Measurements from ENCODE around the gene GALNT5. TPM values are rescaled to one million over a fixed set of nuclear protein-coding genes. Genes with fewer than 3 reads are reported as not detected.

GALNT5 gene
- total and polyA plus RNA-seq, 7 donors = under 0.01 to 9.4 (median 2.4) TPM; not detected in 1

DNA sequence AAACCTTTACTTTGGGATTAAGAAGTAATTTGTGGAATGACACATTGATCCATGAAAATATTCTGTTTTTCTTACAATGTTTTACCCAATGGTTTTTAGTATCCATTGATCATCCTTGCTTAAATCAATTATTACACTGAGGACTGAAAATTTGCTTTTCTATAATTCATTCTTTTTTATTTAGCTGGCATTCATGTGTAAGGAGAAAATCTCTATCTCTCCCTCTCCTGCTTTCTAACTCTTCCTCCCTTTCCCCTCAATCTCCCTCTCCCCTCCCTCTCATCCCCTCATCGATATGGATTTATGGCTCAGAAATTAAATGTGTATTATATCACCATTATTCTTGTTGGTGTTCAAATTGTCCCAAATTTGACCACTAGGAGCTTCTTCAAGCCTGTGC lies 29.7 kb downstream of the GALNT5 start:
- H3K27me3 ChIP-seq = no peaks in the 10 kb centered on the region
- no peak overlapping the region for H3K27ac ChIP-seq
- H3K4me1 ChIP-seq = no peaks in the 10 kb centered on the region
- no peaks in the 10 kb centered on the region for H3K36me3 ChIP-seq
- whole genome bisulfite sequencing, 2 donors = 97% methylated on average over 1 of the region's 1 CpG
- no peak for DNase-seq
- H3K4me3 ChIP-seq = no peak overlapping the region
- intact Hi-C loops (cut with DNase I) = no loop called here
- no peaks in the 10 kb centered on the region for H3K9me3 ChIP-seq
- TF ChIP-seq EP300 (IDR thresholded peaks at IDR 0.05) (no peak), POLR2A (IDR thresholded peaks at IDR 0.05) (no peak), POLR2AphosphoS5 (IDR thresholded peaks at IDR 0.05) (no peak)
- TF ChIP-seq, protein P1, sequence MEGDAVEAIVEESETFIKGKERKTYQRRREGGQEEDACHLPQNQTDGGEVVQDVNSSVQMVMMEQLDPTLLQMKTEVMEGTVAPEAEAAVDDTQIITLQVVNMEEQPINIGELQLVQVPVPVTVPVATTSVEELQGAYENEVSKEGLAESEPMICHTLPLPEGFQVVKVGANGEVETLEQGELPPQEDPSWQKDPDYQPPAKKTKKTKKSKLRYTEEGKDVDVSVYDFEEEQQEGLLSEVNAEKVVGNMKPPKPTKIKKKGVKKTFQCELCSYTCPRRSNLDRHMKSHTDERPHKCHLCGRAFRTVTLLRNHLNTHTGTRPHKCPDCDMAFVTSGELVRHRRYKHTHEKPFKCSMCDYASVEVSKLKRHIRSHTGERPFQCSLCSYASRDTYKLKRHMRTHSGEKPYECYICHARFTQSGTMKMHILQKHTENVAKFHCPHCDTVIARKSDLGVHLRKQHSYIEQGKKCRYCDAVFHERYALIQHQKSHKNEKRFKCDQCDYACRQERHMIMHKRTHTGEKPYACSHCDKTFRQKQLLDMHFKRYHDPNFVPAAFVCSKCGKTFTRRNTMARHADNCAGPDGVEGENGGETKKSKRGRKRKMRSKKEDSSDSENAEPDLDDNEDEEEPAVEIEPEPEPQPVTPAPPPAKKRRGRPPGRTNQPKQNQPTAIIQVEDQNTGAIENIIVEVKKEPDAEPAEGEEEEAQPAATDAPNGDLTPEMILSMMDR (IDR thresholded peaks at IDR 0.05) = no peak

- WGBS, 2 donors = 91 to 94% methylated on average over 2 of the region's 2 CpGs
- no peak overlapping the region for H3K4me3 ChIP-seq
These were observed 33.0 kb downstream of the GALNT5 start for GRCh38 chr2:157290525-157290924.

GRCh38 chr2:157291018-157291417 lies 33.5 kb downstream of the GALNT5 start:
- no peak for TF ChIP-seq POLR2AphosphoS5 (IDR thresholded peaks at IDR 0.05)
- TF ChIP-seq, protein P1 (IDR thresholded peaks at IDR 0.05) = no peak
- TF ChIP-seq POLR2A (IDR thresholded peaks at IDR 0.05) = no peak
- TF ChIP-seq EP300 (IDR thresholded peaks at IDR 0.05) = no peak
- 36 to 70% methylated on average over 1 of the region's 1 CpG for WGBS, 2 donors
- Histone ChIP-seq H3K4me1 (no peaks in the 10 kb centered on the region), H3K27me3 (no peaks in the 10 kb centered on the region), H3K27ac (no peak overlapping the region), H3K9me3 (no peaks in the 10 kb centered on the region), H3K36me3 (no peaks in the 10 kb centered on the region), H3K4me3 (no peak overlapping the region)
- intact Hi-C loops (cut with DNase I) = no loop called here
- DNase-seq = no peak

More at GRCh38 chr2:157290525-157290924, 33.0 kb downstream of the GALNT5 start:
- no peaks in the 10 kb centered on the region for H3K27me3 ChIP-seq
- intact Hi-C loops (cut with DNase I) = no loop called here
- H3K36me3 ChIP-seq = no peaks in the 10 kb centered on the region
- TF ChIP-seq POLR2A (IDR thresholded peaks at IDR 0.05) (no peak), POLR2AphosphoS5 (IDR thresholded peaks at IDR 0.05) (no peak), EP300 (IDR thresholded peaks at IDR 0.05) (no peak)
- TF ChIP-seq, protein P1 (IDR thresholded peaks at IDR 0.05) = no peak
- DNase-seq = no peak
- no peaks in the 10 kb centered on the region for H3K4me1 ChIP-seq
- H3K9me3 ChIP-seq = no peaks in the 10 kb centered on the region
- H3K27ac ChIP-seq = no peak overlapping the region

- no peak overlapping the region for H3K27ac ChIP-seq
- WGBS, 2 donors = 83 to 89% methylated on average over 5 of the region's 5 CpGs
- no peak for DNase-seq
These were observed 35.3 kb downstream of the GALNT5 start for GRCh38 chr2:157292853-157293252.

More at GRCh38 chr2:157292853-157293252, 35.3 kb downstream of the GALNT5 start:
- no peaks in the 10 kb centered on the region for H3K9me3 ChIP-seq
- no peaks in the 10 kb centered on the region for H3K36me3 ChIP-seq
- H3K4me1 ChIP-seq = no peaks in the 10 kb centered on the region
- intact Hi-C loops (cut with DNase I) = no loop called here
- no peak overlapping the region for H3K4me3 ChIP-seq
- no peaks in the 10 kb centered on the region for H3K27me3 ChIP-seq
- TF ChIP-seq POLR2AphosphoS5 (IDR thresholded peaks at IDR 0.05) (no peak), EP300 (IDR thresholded peaks at IDR 0.05) (no peak), POLR2A (IDR thresholded peaks at IDR 0.05) (no peak)
- TF ChIP-seq, protein P1 (IDR thresholded peaks at IDR 0.05) = no peak

Data from sigmoid colon (tissue), 7 donors.